KMS-11 (cell line): ENCODE data around the gene ABCA4.

Source experiments
- H2AFZ ChIP-seq: fragments of 200-600 bp; sonication (generic); 2 replicates; pipeline ENCODE4 v1.6.1; 2016; ENCODE audit warnings: antibody characterized with exemption, mixed run types, low read depth
- H3K27ac ChIP-seq: fragments of 200-600 bp; sonication (generic); 2 replicates; pipeline ENCODE4 v1.6.1; 2016; ENCODE audit warnings: mild to moderate bottlenecking, mixed run types
- H3K27me3 ChIP-seq: fragments of 200-600 bp; sonication (generic); 2 replicates; pipeline ENCODE4 v1.6.1; 2017; ENCODE audit warnings: mild to moderate bottlenecking, low read depth, mixed run types, moderate library complexity; ENCODE audit not compliant: insufficient read depth
- H3K36me3 ChIP-seq: fragments of 200-600 bp; sonication (generic); 2 replicates; pipeline ENCODE4 v1.6.1; 2017; ENCODE audit warnings: mild to moderate bottlenecking, mixed run types; ENCODE audit not compliant: insufficient read depth
- H3K4me1 ChIP-seq: fragments of 200-600 bp; sonication (generic); 2 replicates; pipeline ENCODE4 v1.6.1; 2016; ENCODE audit warnings: mild to moderate bottlenecking, low read depth, mixed run types; ENCODE audit not compliant: poor library complexity, severe bottlenecking
- H3K4me2 ChIP-seq: fragments of 200-600 bp; sonication (generic); 2 replicates; pipeline ENCODE4 v1.7.0; 2016; ENCODE audit warnings: mild to moderate bottlenecking, mixed run types
- H3K4me3 ChIP-seq: fragments of 200-600 bp; sonication (generic); IDR thresholded peaks from 2 replicates; pipeline ENCODE4 v1.6.1; 2017; ENCODE audit warnings: low read depth, low read length, mixed read lengths; ENCODE audit not compliant: insufficient read depth
- H3K79me2 ChIP-seq: fragments of 200-600 bp; sonication (generic); 2 replicates; pipeline ENCODE4 v1.6.1; 2016; ENCODE audit warnings: low read depth, mixed run types; ENCODE audit not compliant: insufficient read depth
- H3K9ac ChIP-seq: fragments of 200-600 bp; sonication (generic); 2 replicates; pipeline ENCODE4 v1.6.1; 2016; ENCODE audit warnings: mild to moderate bottlenecking, mixed run types
- H4K20me1 ChIP-seq: fragments of 200-600 bp; sonication (generic); 2 replicates; pipeline ENCODE4 v1.6.1; 2016; ENCODE audit warnings: mild to moderate bottlenecking, mixed run types; ENCODE audit not compliant: insufficient read depth
- CTCF ChIP-seq: fragments of 200-600 bp; sonication (generic); conservative IDR thresholded peaks from 2 replicates; pipeline ENCODE4 v1.6.1; 2017; ENCODE audit warnings: low read depth, mild to moderate bottlenecking, antibody characterized with exemption, low read length, moderate library complexity, mixed read lengths

ABCA4 gene

DNA sequence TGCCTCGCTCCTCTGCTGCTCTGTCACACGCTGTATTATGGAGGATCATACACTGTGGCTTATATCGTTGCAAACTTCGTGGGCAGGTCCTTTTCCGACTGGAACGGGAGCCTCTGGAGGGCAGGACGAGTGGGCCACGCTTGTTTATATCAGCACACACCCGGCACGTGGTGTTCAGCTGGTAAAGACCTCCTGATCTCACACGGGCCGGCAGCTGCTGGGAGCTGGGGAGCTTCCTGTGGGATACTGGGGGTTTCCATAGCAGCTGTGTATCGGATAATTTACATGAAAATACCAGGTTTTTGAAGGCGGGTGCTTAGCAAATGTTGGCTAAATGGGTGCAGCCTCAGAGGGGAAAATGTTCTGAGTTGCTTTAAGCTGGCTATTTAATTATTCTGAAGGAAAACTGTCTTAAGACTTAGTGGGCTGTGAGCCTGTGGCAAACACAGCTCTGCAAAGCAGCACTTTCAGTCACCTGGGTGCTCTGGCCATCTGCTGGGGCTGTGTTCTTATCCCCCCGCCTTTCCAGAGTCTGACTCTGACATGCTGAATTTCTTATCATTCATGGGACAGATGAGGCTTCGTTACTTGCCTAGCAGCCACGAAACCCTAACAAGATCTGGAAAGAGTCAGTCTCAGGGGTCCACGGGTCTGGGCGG lies 108.1 kb downstream of the ABCA4 start:
- no peak overlapping the region for H3K4me2 ChIP-seq
- no peaks in the 10 kb centered on the region for H3K4me1 ChIP-seq
- H3K9ac ChIP-seq: no peak overlapping the region
- H4K20me1 ChIP-seq: no peaks in the 10 kb centered on the region
- H3K27me3 ChIP-seq: no peaks in the 10 kb centered on the region
- H3K79me2 ChIP-seq: no peaks in the 10 kb centered on the region
- no peak overlapping the region for H3K4me3 ChIP-seq
- H3K27ac ChIP-seq: no peak overlapping the region
- H2AFZ ChIP-seq: no peak overlapping the region
- no peaks in the 10 kb centered on the region for H3K36me3 ChIP-seq
- TF ChIP-seq CTCF: no peak

- Histone ChIP-seq H3K27me3 (no peaks in the 10 kb centered on the region), H3K79me2 (no peaks in the 10 kb centered on the region), H3K27ac (no peak overlapping the region), H2AFZ (no peak overlapping the region), H4K20me1 (no peaks in the 10 kb centered on the region), H3K9ac (no peak overlapping the region), H3K4me3 (no peak overlapping the region), H3K36me3 (no peaks in the 10 kb centered on the region), H3K4me1 (no peaks in the 10 kb centered on the region), H3K4me2 (no peak overlapping the region)
- TF ChIP-seq CTCF: no peak
Measured at GRCh38 chr1:94011709-94012595, 109.0 kb downstream of the ABCA4 start.

- TF ChIP-seq CTCF: no peak
- H3K9ac ChIP-seq: no peak overlapping the region
- H3K27ac ChIP-seq: no peak overlapping the region
- H3K27me3 ChIP-seq: no peaks in the 10 kb centered on the region
- H3K4me1 ChIP-seq: no peaks in the 10 kb centered on the region
- no peaks in the 10 kb centered on the region for H4K20me1 ChIP-seq
- H3K4me3 ChIP-seq: no peak overlapping the region
- no peaks in the 10 kb centered on the region for H3K36me3 ChIP-seq
- H3K4me2 ChIP-seq: no peak overlapping the region
- no peak overlapping the region for H2AFZ ChIP-seq
- no peaks in the 10 kb centered on the region for H3K79me2 ChIP-seq
Measured at GRCh38 chr1:94011129-94011528, 109.8 kb downstream of the ABCA4 start.

DNA sequence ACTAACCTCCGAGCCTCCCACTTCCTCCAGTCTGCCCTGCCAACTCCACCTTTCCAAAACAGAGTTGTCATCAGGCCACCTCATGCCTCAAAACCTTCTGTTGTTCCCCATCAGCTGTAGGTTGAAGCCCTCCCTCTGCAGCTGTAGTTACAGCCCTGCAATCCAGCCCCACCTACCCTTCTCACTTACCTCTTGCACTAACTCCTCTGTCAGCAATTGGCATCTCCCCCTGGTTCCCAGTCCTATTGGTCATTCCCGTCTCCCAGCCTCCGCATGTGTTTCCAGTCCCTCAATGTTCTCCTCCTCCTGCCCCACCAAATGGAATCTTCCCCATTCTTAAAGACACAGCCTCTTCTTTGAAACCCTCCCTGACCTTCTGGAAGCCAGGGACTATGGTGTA lies 111.6 kb downstream of the ABCA4 start:
- no peak for TF ChIP-seq CTCF
- H3K27ac ChIP-seq: no peak overlapping the region
- H2AFZ ChIP-seq: no peak overlapping the region
- H3K27me3 ChIP-seq: no peaks in the 10 kb centered on the region
- no peak overlapping the region for H3K4me2 ChIP-seq
- no peak overlapping the region for H3K4me3 ChIP-seq
- no peaks in the 10 kb centered on the region for H3K36me3 ChIP-seq
- no peaks in the 10 kb centered on the region for H3K4me1 ChIP-seq
- H4K20me1 ChIP-seq: no peaks in the 10 kb centered on the region
- no peaks in the 10 kb centered on the region for H3K79me2 ChIP-seq
- no peak overlapping the region for H3K9ac ChIP-seq
